ENCODE results near the gene PCYT2. TPM values are rescaled to one million over a fixed set of nuclear protein-coding genes. Genes with fewer than 3 reads are reported as not detected.
A peak's percentile ranks its signal among the peaks of the same experiment; 100 is the strongest.

Gene PCYT2
- total and polyA plus RNA-seq, 10 of the 15 experiments (the other 5 are each of a cell fraction or from before 2014, with no cell fraction given), result 0.63 to 72.0 (median 45.0) TPM

- H3K27ac ChIP-seq (ENCODE audit: control insufficient read depth, insufficient read depth), result no peak overlapping the region
- RAD21 ChIA-PET (ENCODE audit: unreplicated experiment), result no interaction called here
- POLR2A ChIA-PET, result interaction anchor here (0.7 to 1.0 kb wide), 3 partner anchors 64 to 127 kb away, joined by 3 read pairs; partner anchors contain the start of gene PYCR1
- no TSS peak for BruUV-seq (replicated peaks)
- in situ Hi-C loops (cut with MboI) (no loop called here), intact Hi-C loops (cut with micrococcal nuclease; ENCODE audit: unreplicated experiment) (loop anchor here (5.0 kb wide), 1 partner anchor 159 kb away; the partner anchor contains the start of genes CENPX and LRRC45)
- FAIRE-seq, result no peak
- DNase-seq (ENCODE audit: low read depth, low spot score), result no peak
- H3K79me2 ChIP-seq (ENCODE audit: control insufficient read depth, insufficient read depth, low read length), result peaks cover 72% of the 10 kb centered on the region
- H3K4me2 ChIP-seq (ENCODE audit: control insufficient read depth, insufficient read depth), result peak overlapping the region; percentile 83
- no peaks in the 10 kb centered on the region for H3K27me3 ChIP-seq (replicated peaks in 1 of 2; ENCODE audit: control insufficient read depth in 2 of 2, insufficient read depth in 2 of 2, low read length in 1 of 2)
- no peak overlapping the region for H3K9ac ChIP-seq (ENCODE audit: control insufficient read depth, insufficient read depth, low read length)
- WGBS (ENCODE audit: insufficient coverage, insufficient replicate concordance, low lambda C conversion rate, missing lambda C conversion rate), result 86% methylated on average over 6 of the region's 6 CpGs
- H3K36me3 ChIP-seq (ENCODE audit: control insufficient read depth in 2 of 2, insufficient read depth in 2 of 2, low read length in 1 of 2), result peaks cover 9 to 18% of the 10 kb centered on the region in 2 experiments
- SMC1A ChIA-PET (ENCODE audit: uncharacterized antibody, unreplicated experiment), result interaction anchor here (0.8 to 1.8 kb wide), 2 partner anchors 9 to 127 kb away, joined by 3 to 5 read pairs; no protein-coding TSS in a partner anchor
- peak overlapping the region; percentile 94 for H3K4me3 ChIP-seq
- no peak for ATAC-seq
- CTCF ChIA-PET, result interaction anchor here (0.6 kb wide), 1 partner anchor 371 kb away, joined by 5 read pairs; no protein-coding TSS in a partner anchor
- TF ChIP-seq RAD21 (IDR thresholded peaks at IDR 0.05; ENCODE audit: insufficient read depth, low read depth, low read length) (no peak), NR2F1 (conservative IDR thresholded peaks at IDR 0.05) (0 out of 2 replicates have a peak, but pooled peaks have one; percentile 12)
- H4K20me1 ChIP-seq (ENCODE audit: control insufficient read depth, insufficient read depth), result 0 out of 2 replicates have a peak, but pooled peaks cover 5% of the 10 kb centered on the region
- peaks cover 23% of the 10 kb centered on the region for H3K4me1 ChIP-seq (ENCODE audit: control insufficient read depth, insufficient read depth, low read length)
- H2AFZ ChIP-seq (ENCODE audit: control insufficient read depth, low read depth, low read length), result no peak overlapping the region
- no peaks in the 10 kb centered on the region for H3K9me3 ChIP-seq (replicated peaks; ENCODE audit: control insufficient read depth, insufficient read depth, low read length)
These were observed 48.0 kb downstream of the PCYT2 start for GRCh38 chr17:81863123-81863675.

- H3K27me3 ChIP-seq (replicated peaks in 1 of 2; ENCODE audit: control insufficient read depth in 2 of 2, insufficient read depth in 2 of 2, low read length in 1 of 2), result no peaks in the 10 kb centered on the region
- 1% methylated on average over 61 of the region's 74 CpGs for WGBS (ENCODE audit: insufficient coverage, insufficient replicate concordance, low lambda C conversion rate, missing lambda C conversion rate)
- H3K27ac ChIP-seq (ENCODE audit: control insufficient read depth, insufficient read depth), result peak overlapping the region; percentile 98
- H3K9me3 ChIP-seq (replicated peaks; ENCODE audit: control insufficient read depth, insufficient read depth, low read length), result no peaks in the 10 kb centered on the region
- ChIA-PET POLR2A (interaction anchor here (0.7 to 1.9 kb wide), 9 partner anchors 9 to 669 kb away, joined by 3 to 11 read pairs (median 5); partner anchors contain the start of gene MCRIP1), CTCF (interaction anchor here (1.2 kb wide), 1 partner anchor 9 kb away, joined by 7 read pairs; the partner anchor contains the start of gene ARHGDIA), SMC1A (ENCODE audit: uncharacterized antibody, unreplicated experiment) (interaction anchor here (1.0 to 1.2 kb wide), 2 partner anchors 9 to 12 kb away, joined by 5 read pairs; no protein-coding TSS in a partner anchor), RAD21 (ENCODE audit: unreplicated experiment) (interaction anchor here (1.0 to 1.3 kb wide), 5 partner anchors 8 to 125 kb away, joined by 3 to 6 read pairs (median 4); partner anchors contain the start of genes MAFG and MCRIP1)
- H3K4me3 ChIP-seq, result peak overlapping the region; percentile 94
- DNase-seq (ENCODE audit: low read depth, low spot score) (peak; percentile 100), FAIRE-seq (peak; percentile 100), ATAC-seq (peak; percentile 89)
- H2AFZ ChIP-seq (ENCODE audit: control insufficient read depth, low read depth, low read length), result peak overlapping the region; percentile 67
- in situ Hi-C loops (cut with MboI), result no loop called here
- H4K20me1 ChIP-seq (ENCODE audit: control insufficient read depth, insufficient read depth), result peaks cover 3% of the 10 kb centered on the region; the same call in 1 of the 2 replicates
- peaks cover 83% of the 10 kb centered on the region for H3K79me2 ChIP-seq (ENCODE audit: control insufficient read depth, insufficient read depth, low read length)
- peaks cover 3 to 28% of the 10 kb centered on the region in 2 experiments for H3K36me3 ChIP-seq (ENCODE audit: control insufficient read depth in 2 of 2, insufficient read depth in 2 of 2, low read length in 1 of 2)
- peak overlapping the region; percentile 83 for H3K4me2 ChIP-seq (ENCODE audit: control insufficient read depth, insufficient read depth)
- BruUV-seq (replicated peaks), result no TSS peak
- peak overlapping the region; percentile 80 for H3K9ac ChIP-seq (ENCODE audit: control insufficient read depth, insufficient read depth, low read length)
- H3K4me1 ChIP-seq (ENCODE audit: control insufficient read depth, insufficient read depth, low read length), result peaks cover 23% of the 10 kb centered on the region
- intact Hi-C loops (cut with micrococcal nuclease; ENCODE audit: unreplicated experiment), result loop anchor here (1.0 to 5.0 kb wide), 2 partner anchors 161 to 237 kb away; partner anchors contain the start of genes CENPX, FASN and LRRC45
- TF ChIP-seq SRF (IDR thresholded peaks at IDR 0.05; ENCODE audit: low read depth in 2 of 2, low read length in 2 of 2) (no peak), RUNX3 (IDR thresholded peaks at IDR 0.05; ENCODE audit: low read length) (peak; percentile 40), IKZF2 (IDR thresholded peaks at IDR 0.05) (peak; percentile 71 to 72), JUNB (IDR thresholded peaks at IDR 0.05) (peak; percentile 56; the same call in 1 of the 2 replicates), BHLHE40 (IDR thresholded peaks at IDR 0.05; ENCODE audit: borderline replicate concordance in 1 of 2, low read depth in 2 of 2, low read length in 1 of 2) (peak; percentile 89 to 97), CTCF (IDR thresholded peaks at IDR 0.05 in 2 of 3, conservative IDR thresholded peaks at IDR 0.05 in 1 of 3; ENCODE audit: control insufficient read depth in 2 of 3, extremely low read depth in 1 of 3, insufficient read depth in 1 of 3, low read depth in 3 of 3, low read length in 3 of 3) (no peak)
These were observed 50.2 kb downstream of the PCYT2 start for GRCh38 chr17:81860756-81861568.

All from GM12878 (cell line).